ENCODE measurements around the gene CD9.

Gene CD9

GRCh38 chr12:6284273-6284672, 84.1 kb downstream of the CD9 start:
- H3K27me3 ChIP-seq (ENCODE audit: control insufficient read depth, insufficient read depth, low read length): peaks cover 5% of the 10 kb centered on the region
- no peak overlapping the region for H3K4me3 ChIP-seq (ENCODE audit: low read length)
- H3K9me3 ChIP-seq (ENCODE audit: control insufficient read depth, low read depth, low read length): no peaks in the 10 kb centered on the region
- peaks cover 11% of the 10 kb centered on the region for H3K4me1 ChIP-seq (ENCODE audit: control insufficient read depth, low read depth, low read length)
- H3K27ac ChIP-seq (ENCODE audit: low read length): no peak overlapping the region
- H3K9ac ChIP-seq (ENCODE audit: low read length): no peak overlapping the region
- no peaks in the 10 kb centered on the region for H3K36me3 ChIP-seq (ENCODE audit: control insufficient read depth, low read depth, low read length)

- Histone ChIP-seq H3K27ac (ENCODE audit: low read length) (no peak overlapping the region), H3K9ac (ENCODE audit: low read length) (no peak overlapping the region)
Observed at GRCh38 chr12:6285063-6285477, 84.9 kb downstream of the CD9 start.

GRCh38 chr12:6285532-6286306, 85.5 kb downstream of the CD9 start:
- no peaks in the 10 kb centered on the region for H3K9me3 ChIP-seq (ENCODE audit: control insufficient read depth, low read depth, low read length)
- no peaks in the 10 kb centered on the region for H3K36me3 ChIP-seq (ENCODE audit: control insufficient read depth, low read depth, low read length)
- H3K27ac ChIP-seq (ENCODE audit: low read length): no peak overlapping the region
- no peak overlapping the region for H3K4me3 ChIP-seq (ENCODE audit: low read length)
- H3K27me3 ChIP-seq (ENCODE audit: control insufficient read depth, insufficient read depth, low read length): no peaks in the 10 kb centered on the region
- H3K4me1 ChIP-seq (ENCODE audit: control insufficient read depth, low read depth, low read length): no peaks in the 10 kb centered on the region
- no peak overlapping the region for H3K9ac ChIP-seq (ENCODE audit: low read length)

More at GRCh38 chr12:6285063-6285477, 84.9 kb downstream of the CD9 start:
- peaks cover 4% of the 10 kb centered on the region for H3K4me1 ChIP-seq (ENCODE audit: control insufficient read depth, low read depth, low read length)
- H3K36me3 ChIP-seq (ENCODE audit: control insufficient read depth, low read depth, low read length): no peaks in the 10 kb centered on the region
- H3K27me3 ChIP-seq (ENCODE audit: control insufficient read depth, insufficient read depth, low read length): no peaks in the 10 kb centered on the region
- H3K4me3 ChIP-seq (ENCODE audit: low read length): no peak overlapping the region
- H3K9me3 ChIP-seq (ENCODE audit: control insufficient read depth, low read depth, low read length): no peaks in the 10 kb centered on the region
